ENCODE measurements around the gene FBXO34. TPM values are rescaled to one million over a fixed set of nuclear protein-coding genes. Genes with fewer than 3 reads are reported as not detected.

FBXO34 gene
- total RNA-seq, 4 donors from 2014 or later, result 29.7 to 48.1 (median 37.3) TPM

- no peak for DNase-seq (ENCODE audit: low spot score in 2 of 2)
- H3K4me3 ChIP-seq (ENCODE audit: low read depth, poor library complexity, severe bottlenecking), result no peak overlapping the region
- 95 to 96% methylated on average over 5 of the region's 5 CpGs for WGBS, 2 donors
- TF ChIP-seq POLR2A (IDR thresholded peaks at IDR 0.05) (no peak), CTCF (IDR thresholded peaks at IDR 0.05) (no peak)
- intact Hi-C loops (cut with DNase I; ENCODE audit: low total_unique reads), result no loop called here
Observed at GRCh38 chr14:55313480-55313879, 42.3 kb downstream of the FBXO34 start.

GRCh38 chr14:55314449-55314848 lies 43.2 kb downstream of the FBXO34 start:
- no peak for DNase-seq (ENCODE audit: low spot score in 2 of 2)
- TF ChIP-seq CTCF (IDR thresholded peaks at IDR 0.05), result no peak
- no peak overlapping the region for H3K4me3 ChIP-seq (ENCODE audit: low read depth, poor library complexity, severe bottlenecking)
- intact Hi-C loops (cut with DNase I; ENCODE audit: low total_unique reads), result no loop called here

GRCh38 chr14:55316564-55316963 lies 45.3 kb downstream of the FBXO34 start:
- intact Hi-C loops (cut with DNase I; ENCODE audit: low total_unique reads), result no loop called here
- TF ChIP-seq CTCF (IDR thresholded peaks at IDR 0.05) (no peak), POLR2A (IDR thresholded peaks at IDR 0.05) (no peak)
- no peak for DNase-seq (ENCODE audit: low spot score in 2 of 2)
- H3K4me3 ChIP-seq (ENCODE audit: low read depth, poor library complexity, severe bottlenecking), result no peak overlapping the region
- WGBS, 2 donors, result 56 to 66% methylated on average over 4 of the region's 4 CpGs

GRCh38 chr14:55317542-55318306 lies 46.5 kb downstream of the FBXO34 start:
- intact Hi-C loops (cut with DNase I; ENCODE audit: low total_unique reads), result no loop called here
- TF ChIP-seq POLR2A (IDR thresholded peaks at IDR 0.05) (no peak), CTCF (IDR thresholded peaks at IDR 0.05) (no peak)
- no peak overlapping the region for H3K4me3 ChIP-seq (ENCODE audit: low read depth, poor library complexity, severe bottlenecking)
- WGBS, 2 donors, result 62 to 67% methylated on average over 2 to 3 of the region's 3 CpGs
- DNase-seq (ENCODE audit: low spot score in 2 of 2), result no peak

GRCh38 chr14:55318694-55319093 lies 47.5 kb downstream of the FBXO34 start:
- no peak overlapping the region for H3K4me3 ChIP-seq (ENCODE audit: low read depth, poor library complexity, severe bottlenecking)
- TF ChIP-seq CTCF (IDR thresholded peaks at IDR 0.05), result no peak
- no peak for TF ChIP-seq POLR2A (IDR thresholded peaks at IDR 0.05)
- DNase-seq (ENCODE audit: low spot score in 2 of 2), result no peak
- WGBS, 2 donors, result 90 to 97% methylated on average over 1 of the region's 1 CpG
- intact Hi-C loops (cut with DNase I; ENCODE audit: low total_unique reads), result no loop called here

- no peak overlapping the region for H3K4me3 ChIP-seq (ENCODE audit: low read depth, poor library complexity, severe bottlenecking)
- no peak for TF ChIP-seq POLR2A (IDR thresholded peaks at IDR 0.05)
- TF ChIP-seq CTCF (IDR thresholded peaks at IDR 0.05), result no peak
- DNase-seq (ENCODE audit: low spot score in 2 of 2), result no peak
- intact Hi-C loops (cut with DNase I; ENCODE audit: low total_unique reads), result no loop called here
Observed at GRCh38 chr14:55323910-55324309, 52.7 kb downstream of the FBXO34 start.
